Dedifferentiated amniotic fluid mesenchymal stem cell (primary cell): ENCODE results near the gene OXER1.

ENCODE experiments used
- DNase-seq: peaks from one replicate; pipeline ENCODE4 v3.0.0-alpha.2; 2016; ENCODE audit errors: extremely low spot score

Gene OXER1

GRCh38 chr2:42794271-42795046, 30.5 kb upstream of the OXER1 start:
- no peak for DNase-seq

GRCh38 chr2:42793334-42794270, 29.7 kb upstream of the OXER1 start:
- DNase-seq, result no peak

DNA sequence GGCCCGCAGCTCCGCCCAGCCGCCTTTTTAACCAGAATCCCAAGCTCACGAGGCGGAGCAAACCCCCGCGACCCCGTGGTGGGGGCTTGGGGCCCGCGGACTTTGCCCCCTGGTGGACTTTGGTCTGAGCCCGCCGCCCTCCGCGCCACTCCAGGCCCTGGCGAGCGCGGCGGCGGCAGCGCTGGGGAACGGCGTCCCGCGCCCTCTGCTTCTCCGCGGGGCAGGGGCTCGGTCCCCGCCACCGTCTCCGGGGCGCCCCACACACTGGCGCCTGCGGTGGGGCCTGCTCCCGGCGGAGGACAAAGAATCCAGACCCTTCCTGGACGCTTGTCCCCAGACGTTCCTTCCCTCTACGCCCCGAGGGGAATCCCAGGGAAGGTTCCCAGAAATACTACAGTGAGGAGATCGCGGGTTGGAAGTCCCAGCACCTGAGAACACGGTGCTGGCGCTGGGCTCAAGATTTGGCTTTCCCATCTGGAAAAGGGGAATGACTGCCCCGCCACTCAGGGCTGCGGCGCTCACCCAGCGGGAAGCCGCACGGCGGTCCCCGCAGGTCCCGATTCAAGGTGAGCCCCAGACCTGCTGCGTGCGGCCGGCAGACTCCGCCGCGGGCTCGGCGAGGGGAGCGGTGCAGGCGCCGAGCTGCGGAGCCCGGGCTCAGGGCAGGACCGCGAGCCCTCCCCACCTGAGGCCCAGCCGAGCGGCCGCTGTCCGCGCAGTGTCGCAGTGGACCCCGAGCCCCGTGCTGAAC, 28.8 kb upstream of the OXER1 start, which contains the start of gene HAAO:
Gene HAAO (minus strand): TSS at position 1 of the 751 bp plus-strand sequence. CDS start 47 bp downstream, outside the sequence.
- no peak for DNase-seq

- no peak for DNase-seq
Measured at GRCh38 chr2:42792087-42792582, 28.2 kb upstream of the OXER1 start.

GRCh38 chr2:42791606-42792005, 27.7 kb upstream of the OXER1 start:
- DNase-seq, result no peak

- no peak for DNase-seq
Measured at GRCh38 chr2:42789751-42790150, 25.8 kb upstream of the OXER1 start.

- DNase-seq, result no peak
Measured at GRCh38 chr2:42788882-42789281, 24.9 kb upstream of the OXER1 start.

- DNase-seq, result no peak
Measured at GRCh38 chr2:42788478-42788793, 24.5 kb upstream of the OXER1 start.

DNA sequence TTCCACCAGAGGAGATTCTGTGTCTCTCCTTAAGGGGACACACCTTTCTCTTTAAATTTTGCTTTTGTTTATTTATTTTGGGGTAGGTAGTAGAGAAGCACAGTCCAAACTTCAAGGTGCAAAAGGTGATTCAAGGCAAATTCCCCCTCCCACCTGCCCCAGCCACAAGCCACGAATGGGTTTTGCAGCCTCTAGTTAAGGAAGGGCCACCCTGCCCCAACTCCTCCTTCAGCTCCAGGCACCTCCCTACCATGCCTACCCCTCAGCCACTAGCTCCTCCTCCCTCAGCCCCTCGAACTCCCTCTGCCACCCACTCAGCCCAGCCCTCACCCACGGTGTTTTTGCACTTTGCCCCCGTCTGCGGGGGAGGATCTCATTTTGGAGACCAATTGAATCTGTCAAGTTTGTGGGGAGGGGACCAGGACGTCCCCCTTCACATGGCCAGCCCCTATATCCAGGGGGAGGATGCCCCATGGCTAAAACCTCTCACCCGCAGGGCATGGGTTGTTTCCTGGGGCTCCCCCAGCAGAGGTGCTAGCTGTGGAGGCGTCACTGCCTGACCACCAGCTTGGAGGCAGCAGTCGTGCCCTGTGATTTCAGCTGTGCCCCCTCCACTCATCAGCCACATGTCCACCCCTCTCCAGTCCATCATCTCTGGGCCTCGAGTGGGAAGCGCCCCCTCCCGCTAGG, 24.0 kb upstream of the OXER1 start:
- no peak for DNase-seq

- DNase-seq, result no peak
Measured at GRCh38 chr2:42787424-42787787, 23.5 kb upstream of the OXER1 start.

GRCh38 chr2:42786561-42787345, 22.8 kb upstream of the OXER1 start:
- DNase-seq, result no peak

DNA sequence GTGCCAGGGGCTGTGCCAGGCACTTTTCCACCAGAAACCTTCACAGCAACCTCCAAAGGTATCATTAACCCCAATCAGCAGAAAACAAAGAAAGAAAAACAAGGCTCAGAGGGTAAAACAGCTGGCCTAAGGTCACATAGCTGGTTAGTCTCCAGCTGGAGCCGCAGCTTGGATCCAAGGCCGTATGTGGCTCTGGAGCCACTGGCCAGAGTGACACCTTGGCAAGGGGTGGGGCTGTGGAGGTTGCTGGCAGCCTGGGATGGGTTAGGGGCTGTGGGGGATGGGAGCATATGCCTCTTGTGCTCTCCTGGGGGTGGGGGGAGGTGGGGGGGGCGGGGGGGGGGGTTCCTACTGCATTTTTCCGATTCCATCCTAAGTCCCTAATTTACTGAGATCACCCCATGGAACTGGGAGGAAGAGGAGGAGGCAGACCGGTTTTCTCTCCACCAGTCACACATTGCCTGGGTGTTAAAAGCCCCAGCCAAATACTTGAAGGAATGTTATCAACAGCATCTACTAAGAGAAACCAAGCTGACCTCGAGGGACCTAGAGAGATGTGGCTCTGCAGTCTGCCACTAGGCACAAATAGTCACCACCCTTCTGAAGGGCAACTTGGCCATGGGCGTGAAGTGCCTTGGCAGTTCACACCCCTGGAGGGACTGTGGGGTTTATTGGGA, 20.4 kb upstream of the OXER1 start:
- DNase-seq, result no peak

DNA sequence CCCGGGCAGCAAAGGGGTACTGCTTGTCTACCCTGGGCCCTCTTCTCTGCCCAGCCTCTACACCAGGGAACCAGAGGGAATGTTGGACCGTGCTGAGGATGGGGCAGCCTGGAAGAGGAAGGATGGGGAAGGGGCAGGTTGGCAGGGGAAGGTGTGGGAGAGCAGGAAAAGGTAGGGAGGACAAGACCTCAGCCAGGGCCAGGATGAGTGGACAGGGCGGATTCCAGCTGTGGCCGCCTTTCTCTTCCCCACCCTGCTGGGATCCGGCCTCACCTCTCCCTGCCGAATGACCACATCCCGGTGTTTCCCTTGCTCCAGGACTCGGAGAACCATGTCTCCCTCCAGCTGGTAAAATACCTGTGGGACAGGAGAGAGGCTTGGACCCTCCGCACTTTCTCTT, 19.6 kb upstream of the OXER1 start:
- DNase-seq, result no peak

DNA sequence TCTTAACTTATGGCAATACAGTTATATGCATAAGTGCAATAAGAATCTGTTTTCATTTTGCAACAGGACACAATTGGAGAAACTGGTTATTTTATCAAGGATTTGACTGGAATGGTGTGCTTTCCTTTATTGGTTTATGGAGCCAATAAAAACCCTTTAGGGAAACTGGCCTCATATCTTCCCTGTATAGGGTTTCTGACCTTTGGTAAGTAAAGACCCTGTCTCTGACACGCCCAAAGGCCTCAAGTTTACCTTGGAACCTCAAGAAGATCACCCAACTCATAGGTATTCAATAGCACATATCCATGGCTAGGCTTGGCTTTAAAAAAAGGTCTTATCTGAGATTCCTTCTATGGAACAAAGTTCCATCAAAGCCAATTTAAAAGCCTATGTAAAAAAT, 17.2 kb upstream of the OXER1 start:
- no peak for DNase-seq

GRCh38 chr2:42777883-42778805, 14.2 kb upstream of the OXER1 start:
- DNase-seq, result no peak

- DNase-seq, result no peak
Measured at GRCh38 chr2:42775810-42776209, 11.9 kb upstream of the OXER1 start.

- DNase-seq, result no peak
Measured at GRCh38 chr2:42775186-42775585, 11.3 kb upstream of the OXER1 start.

DNA sequence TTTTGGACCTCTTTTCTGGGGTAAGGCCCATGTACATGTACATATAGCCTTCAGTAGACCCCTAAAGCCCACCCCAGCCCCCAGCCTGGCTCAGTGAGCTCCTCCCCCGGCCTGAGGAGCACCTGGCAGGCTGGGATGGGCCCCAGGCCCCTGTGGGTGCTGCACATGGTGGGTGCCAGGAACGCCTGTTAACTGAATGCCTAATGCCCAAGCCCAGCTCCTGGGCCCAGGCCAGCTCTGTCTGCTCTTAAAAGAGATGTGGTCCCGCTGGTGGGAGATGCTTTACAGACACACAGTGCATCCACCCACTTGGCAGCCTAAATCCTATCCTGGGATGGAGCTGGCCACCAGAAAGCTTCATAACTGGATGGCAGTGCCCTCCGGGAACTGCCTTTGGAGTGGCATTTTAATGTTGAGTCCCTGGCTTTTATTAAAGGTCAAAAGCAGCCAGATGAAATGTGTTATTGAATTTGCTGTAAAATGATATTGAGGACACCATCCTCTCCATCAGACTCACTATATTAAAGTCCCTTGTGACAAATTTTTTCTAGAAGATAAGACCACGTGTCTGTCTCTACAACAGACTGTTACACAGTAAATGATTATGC, 7.7 kb upstream of the OXER1 start:
- DNase-seq, result no peak
